NT2/D1 (cell line): ENCODE data around the gene INPP4A.

ENCODE experiments used
- SUZ12 ChIP-seq: IDR thresholded peaks from 2 replicates; pipeline ENCODE4 v1.6.1; 2011; ENCODE audit not compliant: insufficient read length, insufficient read depth; ENCODE audit errors: extremely low read depth
- YY1 ChIP-seq: IDR thresholded peaks from 2 replicates; pipeline ENCODE4 v1.6.1; 2011; ENCODE audit not compliant: insufficient read length, insufficient read depth
- ZNF274 ChIP-seq: IDR thresholded peaks from 2 replicates; pipeline ENCODE4 v1.6.1; 2011; ENCODE audit warnings: mild to moderate bottlenecking, low read depth, low read length

DNA sequence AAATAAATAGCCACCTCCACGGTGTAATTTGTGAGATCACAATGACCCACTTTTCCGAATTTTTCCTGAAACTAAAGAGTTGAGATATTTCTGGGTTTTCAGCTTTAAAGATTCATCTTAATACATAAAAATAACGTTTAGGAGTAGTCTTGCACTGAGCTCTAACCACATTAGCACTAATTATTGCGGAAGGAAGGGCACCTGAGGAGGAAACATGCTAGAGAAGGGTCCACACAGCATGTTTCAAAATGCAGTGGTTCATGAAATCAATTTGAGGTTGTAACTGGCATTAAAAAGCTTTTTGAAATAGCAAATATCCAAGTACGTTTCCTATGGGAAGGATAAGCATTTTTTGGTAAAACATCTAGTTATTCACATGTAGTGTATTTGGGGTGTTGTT, 8.4 kb downstream of the INPP4A start:
- TF ChIP-seq ZNF274 (no peak), YY1 (no peak), SUZ12 (no peak)
